Left renal cortex interstitium (tissue), 4 donors: ENCODE data around the gene SUN1. TPM values are rescaled to one million over a fixed set of nuclear protein-coding genes. Genes with fewer than 3 reads are reported as not detected.
A peak's percentile ranks its signal among the peaks of the same experiment; 100 is the strongest.
"Not testable (repeated sequence)": the region's sequence is repeated elsewhere in the genome, so short reads cannot be mapped to it uniquely, and the experiment has no call there.

Experiments used
- DNase-seq, 4 donors: peaks; one replicate each; pipeline ENCODE4 v3.0.0-alpha.2; 2013; ENCODE audit warnings: low read depth in 4 of 4, low spot score in 2 of 4, missing footprints in 1 of 4
- polyA plus RNA-seq, 4 donors: library from polyadenylated mRNA; unstranded; fragments of 120-200 nt; gene quantifications; one replicate each; pipeline ENCODE4 v1.2.1, GENCODE V29; 2013; ENCODE audit not compliant: insufficient read length in 4 of 4

The SUN1 gene
- polyA plus RNA-seq, 4 donors, result 107 to 191 (median 147) TPM

- DNase-seq, result no peak
Observed at GRCh38 chr7:802500-803242, 29.6 kb upstream of the SUN1 start.

- no peak for DNase-seq
Observed at GRCh38 chr7:803243-803635, 29.0 kb upstream of the SUN1 start.

- not testable (repeated sequence) for DNase-seq
Observed at GRCh38 chr7:803796-804195, 28.5 kb upstream of the SUN1 start.

- peak in 2 of 4 donors; percentile 44 to 49 for DNase-seq
Observed at GRCh38 chr7:805261-805660, 27.0 kb upstream of the SUN1 start.

- DNase-seq, result peak in 1 of 4 donors; percentile 53
Observed at GRCh38 chr7:815284-816216, 16.7 kb upstream of the SUN1 start.

- peak; percentile 69 to 97 (median 90) for DNase-seq
Observed at GRCh38 chr7:816300-816750, 16.0 kb upstream of the SUN1 start.

- no peak for DNase-seq
Observed at GRCh38 chr7:816751-817671, 15.3 kb upstream of the SUN1 start.

- DNase-seq, result no peak
Observed at GRCh38 chr7:818031-818699, 14.1 kb upstream of the SUN1 start.

- no peak for DNase-seq
Observed at GRCh38 chr7:820341-820740, 11.9 kb upstream of the SUN1 start.

- no peak for DNase-seq
Observed at GRCh38 chr7:821688-822087, 10.6 kb upstream of the SUN1 start.

- DNase-seq, result no peak
Observed at GRCh38 chr7:822692-823276, 9.5 kb upstream of the SUN1 start.

GRCh38 chr7:823649-824048, 8.6 kb upstream of the SUN1 start:
- no peak for DNase-seq

- no peak for DNase-seq
Observed at GRCh38 chr7:824081-824480, 8.2 kb upstream of the SUN1 start.

GRCh38 chr7:824664-825063, 7.6 kb upstream of the SUN1 start:
- no peak for DNase-seq

GRCh38 chr7:825386-825785, 6.9 kb upstream of the SUN1 start:
- no peak for DNase-seq

- DNase-seq, result no peak
Observed at GRCh38 chr7:826230-826917, 5.9 kb upstream of the SUN1 start.

GRCh38 chr7:828793-829561, 3.3 kb upstream of the SUN1 start:
- DNase-seq, result no peak

- no peak for DNase-seq
Observed at GRCh38 chr7:830069-830468, 2.2 kb upstream of the SUN1 start.
